ENCODE results near the gene EPHB1.
"Not testable (repeated sequence)": the region's sequence is repeated elsewhere in the genome, so short reads cannot be mapped to it uniquely, and the experiment has no call there.

EPHB1 gene

DNA sequence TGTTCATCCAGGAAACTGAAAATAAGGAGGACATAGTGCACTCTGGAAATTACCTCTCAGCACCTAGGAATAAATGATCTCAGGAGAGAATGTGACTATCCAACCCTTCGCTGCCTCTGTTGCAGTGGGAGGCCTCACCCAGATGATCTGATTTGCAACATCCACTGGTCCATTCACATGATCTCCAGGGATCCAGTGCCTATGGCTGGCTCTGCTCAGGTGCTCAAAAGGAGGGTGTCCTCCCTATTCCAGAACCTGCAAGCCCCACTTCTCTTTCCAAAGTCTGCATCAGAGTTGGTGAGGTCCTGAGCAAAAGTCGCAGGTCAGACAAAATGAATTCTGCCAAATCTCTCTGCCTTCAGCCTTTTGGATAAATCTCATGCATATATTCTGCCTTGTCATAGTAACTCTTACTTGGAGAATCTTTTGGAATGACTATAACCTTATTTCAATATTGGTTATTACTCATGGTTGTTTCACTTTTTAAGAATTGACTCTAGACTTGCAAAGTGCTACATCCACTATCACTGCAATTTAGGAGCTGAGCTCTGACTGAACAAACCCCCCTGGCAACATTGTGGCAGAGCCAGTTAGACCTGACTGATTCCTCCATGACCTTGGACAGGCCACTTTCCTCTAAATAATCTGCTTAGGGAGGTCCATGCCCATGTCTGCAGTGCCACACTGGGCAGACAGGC is 295.1 kb downstream of the EPHB1 start:
- DNase-seq, result no peak

DNA sequence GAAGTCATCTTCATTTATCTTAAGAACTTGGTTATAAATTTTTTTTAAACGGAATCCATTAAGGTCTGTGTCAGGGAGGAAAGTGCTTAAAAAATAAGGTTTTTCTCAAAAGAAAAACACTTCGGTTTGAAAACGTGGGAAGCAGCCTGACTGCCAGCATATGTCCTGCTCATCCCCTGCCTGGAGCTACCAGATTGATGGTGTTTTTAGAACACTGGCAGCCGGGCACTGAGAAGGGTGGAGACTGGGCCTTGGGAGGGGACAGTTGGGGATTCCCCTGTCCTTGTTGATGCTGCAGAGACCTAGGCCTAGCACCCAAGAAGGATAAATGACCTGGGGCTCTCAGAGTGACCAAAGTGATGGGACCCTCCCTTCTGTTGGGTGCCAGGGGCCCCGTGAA is 296.9 kb downstream of the EPHB1 start:
- no peak for DNase-seq

DNA sequence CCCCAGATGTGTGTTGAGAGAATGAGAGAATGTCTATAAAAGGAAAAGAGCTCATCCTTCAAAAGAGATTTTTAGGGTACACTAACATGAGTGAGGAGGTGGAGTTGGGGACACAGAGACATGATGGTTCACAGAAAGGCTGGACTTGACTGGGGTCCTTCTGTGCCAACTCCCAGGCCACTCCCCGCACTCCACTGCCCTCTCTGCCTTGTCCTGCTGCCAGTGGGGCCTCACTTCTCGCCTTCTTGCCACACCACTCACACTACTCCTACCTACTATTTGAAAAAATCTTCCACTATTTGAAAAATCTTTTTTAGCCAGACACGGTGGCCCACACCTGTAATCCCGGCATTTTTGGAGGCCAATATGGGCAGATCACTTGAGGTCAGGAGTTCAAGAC is 298.1 kb downstream of the EPHB1 start:
- DNase-seq, result no peak

DNA sequence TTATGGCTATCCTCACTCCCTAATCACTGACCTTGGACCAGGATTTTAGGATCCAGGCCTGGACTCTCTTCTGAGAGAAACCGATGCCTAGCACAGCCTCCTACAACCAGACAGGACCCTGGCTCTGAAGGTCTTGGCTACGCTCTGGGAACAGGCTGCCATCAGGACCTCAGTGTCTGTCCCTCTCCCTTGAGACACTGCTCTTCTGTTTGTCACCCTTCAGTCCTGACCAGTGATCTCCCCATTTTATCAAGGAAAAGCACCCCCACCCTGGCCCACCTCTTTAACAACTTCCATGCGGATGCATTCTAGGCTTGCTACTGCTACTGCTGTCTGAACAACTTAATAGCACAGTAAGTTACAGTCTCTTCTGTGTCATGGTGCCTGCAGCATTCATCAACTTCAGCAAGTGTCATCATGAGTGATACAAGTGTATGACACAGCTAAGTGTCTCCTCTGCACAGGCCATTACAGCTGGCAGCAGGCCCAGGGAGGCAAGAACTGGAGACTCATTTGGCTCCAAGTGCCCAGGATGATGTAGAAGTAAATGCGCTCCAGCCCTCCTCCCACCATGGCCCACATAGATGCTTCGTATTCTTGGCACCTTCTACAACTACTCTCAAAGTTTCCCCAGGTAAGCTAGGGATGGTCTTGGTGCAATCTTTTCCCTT is 302.4 kb downstream of the EPHB1 start:
- DNase-seq, result no peak

DNA sequence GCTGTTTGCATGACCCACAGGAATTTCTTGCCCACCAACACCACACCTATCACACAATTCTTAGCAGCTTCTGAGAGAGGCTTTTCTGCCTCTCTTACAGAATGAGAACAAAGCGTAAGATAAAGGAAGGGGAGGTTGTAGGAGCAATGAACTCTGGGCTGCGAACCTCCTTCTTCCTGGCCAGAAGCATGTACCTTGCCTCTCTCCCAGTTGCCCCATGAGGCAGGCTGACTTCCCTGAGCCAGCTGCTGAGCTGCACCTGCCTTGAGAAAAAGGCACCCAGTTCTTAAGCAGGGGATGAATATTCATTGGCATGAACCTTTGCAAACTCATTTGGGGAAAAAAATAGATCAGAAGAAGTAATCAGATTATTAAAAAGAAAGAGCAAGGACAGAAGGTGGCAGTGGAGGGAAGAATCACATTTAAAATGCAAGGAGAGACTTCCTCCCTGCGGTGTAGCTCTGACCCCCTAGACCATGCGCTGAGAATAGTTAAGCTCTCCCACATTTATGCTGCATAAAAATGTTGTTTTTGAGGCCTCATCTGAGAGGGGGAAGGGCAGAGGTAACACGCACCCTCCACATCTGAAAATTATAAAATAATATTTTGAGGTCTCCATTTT is 304.8 kb downstream of the EPHB1 start:
- DNase-seq, result no peak

GRCh38 chr3:135100366-135100765 is 305.3 kb downstream of the EPHB1 start:
- no peak for DNase-seq

GRCh38 chr3:135103917-135104316 is 308.9 kb downstream of the EPHB1 start:
- DNase-seq, result no peak

DNA sequence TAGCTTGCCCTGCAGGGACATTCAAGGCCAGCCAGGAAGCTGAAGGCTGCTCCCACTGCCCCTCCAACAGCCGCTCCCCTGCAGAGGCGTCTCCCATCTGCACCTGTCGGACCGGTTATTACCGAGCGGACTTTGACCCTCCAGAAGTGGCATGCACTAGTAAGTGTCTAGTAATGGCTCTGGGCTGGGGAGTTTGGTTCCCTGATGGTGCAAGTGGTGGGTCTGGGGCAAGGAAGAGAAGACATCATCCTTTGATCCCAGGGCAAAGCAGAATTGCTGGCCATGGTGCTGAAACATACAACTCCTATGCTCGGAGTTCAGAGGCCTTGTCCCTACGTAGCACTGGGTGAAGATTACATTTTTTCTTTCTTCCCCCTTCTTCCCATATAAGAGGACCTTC is 311.4 kb downstream of the EPHB1 start:
- DNase-seq, result no peak

GRCh38 chr3:135107043-135107442 is 312.0 kb downstream of the EPHB1 start:
- DNase-seq, result no peak

DNA sequence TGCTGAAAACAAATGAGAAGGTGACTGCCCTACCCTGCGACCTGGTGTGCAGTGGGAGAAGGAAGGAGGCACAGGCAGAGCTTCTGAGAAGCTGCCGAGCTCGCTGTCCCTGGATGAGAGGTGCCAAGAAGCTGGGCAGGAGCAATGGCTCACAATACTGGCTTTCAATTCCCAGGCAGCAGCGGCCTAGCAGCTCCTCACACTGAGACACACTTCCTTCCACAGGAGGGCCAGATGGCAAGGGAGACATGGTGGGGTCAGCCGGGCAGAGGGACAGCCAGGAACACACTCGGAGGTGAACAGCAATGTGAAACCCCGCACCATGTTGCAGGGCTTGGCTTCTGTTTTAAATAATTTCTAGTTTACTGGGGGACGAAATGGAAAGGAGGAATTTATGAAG is 314.6 kb downstream of the EPHB1 start:
- no peak for DNase-seq

GRCh38 chr3:135114551-135114950 is 319.5 kb downstream of the EPHB1 start:
- DNase-seq, result not testable (repeated sequence)

- no peak for DNase-seq
These were observed 322.9 kb downstream of the EPHB1 start for GRCh38 chr3:135117977-135118376.

- DNase-seq, result no peak
These were observed 323.7 kb downstream of the EPHB1 start for GRCh38 chr3:135118792-135119191.

DNA sequence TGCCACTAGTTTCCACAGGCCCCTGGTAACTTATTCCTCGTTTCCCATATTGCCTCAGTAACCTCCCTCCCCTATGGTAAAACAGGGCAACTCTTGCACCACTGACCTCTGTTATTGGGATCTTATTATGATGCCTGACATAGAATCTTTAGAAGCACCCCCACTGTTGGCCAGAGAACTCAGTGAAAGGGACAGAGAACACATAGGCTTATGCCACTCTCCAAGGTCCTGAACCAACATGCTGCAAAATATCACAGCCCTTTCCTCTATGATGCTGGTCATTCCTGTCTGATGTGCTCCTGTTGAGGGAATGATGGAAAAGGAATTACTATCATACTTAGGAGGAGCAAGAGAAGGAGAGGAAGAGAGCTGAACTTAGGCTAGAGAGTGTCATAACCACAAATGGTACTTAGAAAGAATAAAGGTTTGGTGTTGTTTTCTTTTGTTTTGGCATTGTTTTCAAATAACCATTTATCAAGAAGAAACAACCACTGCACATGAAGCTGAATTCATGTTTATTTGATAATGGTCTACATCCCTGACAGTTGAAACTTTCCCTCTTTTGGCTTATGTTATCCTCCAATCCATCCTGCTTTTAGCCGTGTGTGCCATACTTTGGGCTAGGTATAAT is 330.2 kb downstream of the EPHB1 start:
- no peak for DNase-seq

GRCh38 chr3:135127946-135128470 is 332.9 kb downstream of the EPHB1 start:
- no peak for DNase-seq

GRCh38 chr3:135128818-135129217 is 333.8 kb downstream of the EPHB1 start:
- DNase-seq, result no peak

- DNase-seq, result no peak
These were observed 336.2 kb downstream of the EPHB1 start for GRCh38 chr3:135131290-135131689.

GRCh38 chr3:135133905-135134683 is 339.0 kb downstream of the EPHB1 start:
- DNase-seq, result no peak

DNA sequence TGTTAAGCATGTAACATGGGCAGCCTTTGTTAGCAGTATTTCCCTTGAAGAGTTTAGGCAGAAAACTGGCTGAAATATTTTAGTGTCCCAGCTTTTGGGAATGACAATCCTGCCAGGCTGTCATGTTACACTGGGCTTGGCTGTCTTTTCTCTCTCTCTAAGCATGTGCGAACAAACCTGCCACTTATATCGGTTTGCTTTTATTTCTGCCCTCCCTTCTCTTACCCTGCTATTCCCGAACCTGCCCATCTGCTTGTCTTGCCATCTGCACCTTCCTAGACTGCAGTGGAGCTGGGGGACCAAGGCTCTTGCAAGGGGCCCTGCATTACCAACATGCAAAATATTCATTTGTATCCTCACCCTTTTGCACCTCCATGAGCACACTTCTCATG is 339.6 kb downstream of the EPHB1 start:
- no peak for DNase-seq

DNA sequence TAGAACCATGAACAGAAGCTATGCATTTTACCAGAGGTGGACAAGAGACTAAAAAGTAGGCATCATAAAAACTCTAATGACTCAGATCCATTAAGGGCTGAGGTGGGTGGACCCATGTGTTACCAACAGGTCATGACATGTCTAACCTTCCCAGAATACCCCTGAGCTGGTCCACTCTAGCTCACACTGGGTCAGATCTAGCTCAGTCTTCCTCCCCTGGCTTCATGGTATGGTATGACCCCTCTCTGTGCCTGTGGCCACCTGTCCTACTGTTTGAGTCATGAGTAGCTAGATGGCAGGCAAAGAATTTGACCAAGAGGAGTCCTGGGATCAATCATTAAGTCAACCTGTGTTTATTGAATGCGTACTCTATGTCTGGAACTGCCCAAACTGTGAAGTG is 340.4 kb downstream of the EPHB1 start:
- DNase-seq, result no peak

DNA sequence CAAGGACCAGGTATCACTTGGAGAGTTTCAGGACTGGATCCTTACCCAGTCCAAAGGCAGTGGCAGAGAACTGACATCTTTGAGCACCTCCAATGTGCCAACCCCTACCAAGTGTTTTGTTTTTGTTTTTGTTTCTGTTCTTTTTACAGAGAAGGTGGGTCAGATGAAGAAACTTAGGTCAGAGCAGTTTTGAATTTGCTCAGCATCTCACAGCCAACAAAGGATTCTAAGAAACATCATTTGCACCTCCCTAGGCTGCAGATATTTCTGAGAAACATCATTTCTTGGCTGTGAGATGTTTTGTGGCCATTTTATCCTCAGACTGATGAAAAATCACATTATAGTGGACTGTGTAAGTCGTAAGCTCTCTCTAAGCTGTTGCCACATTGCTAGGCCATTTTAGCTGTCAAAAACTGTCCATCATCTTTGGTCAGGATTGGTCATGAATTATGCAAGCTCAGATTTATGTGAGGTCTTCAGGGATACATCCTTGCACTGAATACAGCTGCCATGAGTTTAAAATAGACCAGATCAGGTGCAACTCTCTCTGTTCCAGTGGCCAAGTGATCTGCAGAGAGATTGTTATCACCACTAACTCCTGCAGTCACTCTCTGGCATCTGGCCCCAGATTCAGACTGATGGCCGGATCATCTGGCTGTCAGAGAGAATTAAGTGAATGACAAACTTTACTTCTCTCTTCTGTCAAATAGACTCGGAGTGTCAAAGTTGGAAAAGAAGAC is 341.5 kb downstream of the EPHB1 start:
- DNase-seq, result no peak

- DNase-seq, result no peak
These were observed 342.2 kb downstream of the EPHB1 start for GRCh38 chr3:135137296-135137695.
